ENCODE results near the gene CTNND2.

The CTNND2 gene

DNA sequence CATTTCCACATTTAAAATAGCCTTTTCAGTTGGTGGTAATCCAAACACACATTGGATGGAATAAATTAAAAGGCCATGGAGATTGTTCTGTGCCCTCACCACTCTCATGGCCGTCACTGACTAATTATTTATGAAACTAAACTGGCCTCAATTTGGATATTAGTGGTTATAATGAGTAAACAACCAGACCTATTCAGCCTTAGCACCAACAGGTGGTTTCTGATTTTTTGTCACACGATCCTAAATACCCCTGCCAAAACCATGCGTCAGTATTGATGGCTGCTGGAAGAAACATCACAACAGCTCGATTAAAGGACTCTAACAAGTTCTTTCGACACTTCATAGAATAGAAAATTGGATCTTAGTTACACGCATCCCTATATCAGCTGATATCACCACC is 867.2 kb downstream of the CTNND2 start:
- no peaks in the 10 kb centered on the region for H3K4me1 ChIP-seq (ENCODE audit: control insufficient read depth, low read length)
- H3K27ac ChIP-seq (ENCODE audit: low read depth, low read length) = no peak overlapping the region
- no peaks in the 10 kb centered on the region for H3K9me2 ChIP-seq (replicated peaks; ENCODE audit: control insufficient read depth, low read length)
- H3K36me3 ChIP-seq (ENCODE audit: control insufficient read depth, low read length) = no peaks in the 10 kb centered on the region
- no peaks in the 10 kb centered on the region for H3K9me3 ChIP-seq (ENCODE audit: control insufficient read depth, insufficient read depth, low read length)
- 0 out of 2 replicates have a peak, but pooled peaks cover 4% of the 10 kb centered on the region for H3K27me3 ChIP-seq (ENCODE audit: control insufficient read depth, low read length)
- no peak for TF ChIP-seq EZH2phosphoT487 (IDR thresholded peaks at IDR 0.05; ENCODE audit: borderline replicate concordance, low read length)
- TF ChIP-seq, protein P1, sequence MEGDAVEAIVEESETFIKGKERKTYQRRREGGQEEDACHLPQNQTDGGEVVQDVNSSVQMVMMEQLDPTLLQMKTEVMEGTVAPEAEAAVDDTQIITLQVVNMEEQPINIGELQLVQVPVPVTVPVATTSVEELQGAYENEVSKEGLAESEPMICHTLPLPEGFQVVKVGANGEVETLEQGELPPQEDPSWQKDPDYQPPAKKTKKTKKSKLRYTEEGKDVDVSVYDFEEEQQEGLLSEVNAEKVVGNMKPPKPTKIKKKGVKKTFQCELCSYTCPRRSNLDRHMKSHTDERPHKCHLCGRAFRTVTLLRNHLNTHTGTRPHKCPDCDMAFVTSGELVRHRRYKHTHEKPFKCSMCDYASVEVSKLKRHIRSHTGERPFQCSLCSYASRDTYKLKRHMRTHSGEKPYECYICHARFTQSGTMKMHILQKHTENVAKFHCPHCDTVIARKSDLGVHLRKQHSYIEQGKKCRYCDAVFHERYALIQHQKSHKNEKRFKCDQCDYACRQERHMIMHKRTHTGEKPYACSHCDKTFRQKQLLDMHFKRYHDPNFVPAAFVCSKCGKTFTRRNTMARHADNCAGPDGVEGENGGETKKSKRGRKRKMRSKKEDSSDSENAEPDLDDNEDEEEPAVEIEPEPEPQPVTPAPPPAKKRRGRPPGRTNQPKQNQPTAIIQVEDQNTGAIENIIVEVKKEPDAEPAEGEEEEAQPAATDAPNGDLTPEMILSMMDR (IDR thresholded peaks at IDR 0.05; ENCODE audit: low read depth, low read length, poor library complexity, severe bottlenecking) = no peak
- no peak overlapping the region for H3K4me2 ChIP-seq (ENCODE audit: low read length)
- no peak overlapping the region for H3K4me3 ChIP-seq (ENCODE audit: low read length)
- no peaks in the 10 kb centered on the region for H3K79me2 ChIP-seq (ENCODE audit: control insufficient read depth, low read length)
- H3F3A ChIP-seq (ENCODE audit: control insufficient read depth, insufficient read depth) = no peaks in the 10 kb centered on the region
- H4K20me1 ChIP-seq (ENCODE audit: control insufficient read depth, insufficient read depth, low read depth, low read length) = no peaks in the 10 kb centered on the region

GRCh38 chr5:11030671-11031070 is 873.6 kb downstream of the CTNND2 start:
- Histone ChIP-seq H3K4me2 (ENCODE audit: low read length) (no peak overlapping the region), H4K20me1 (ENCODE audit: control insufficient read depth, insufficient read depth, low read depth, low read length) (no peaks in the 10 kb centered on the region), H3K9me3 (ENCODE audit: control insufficient read depth, insufficient read depth, low read length) (no peaks in the 10 kb centered on the region), H3K4me1 (ENCODE audit: control insufficient read depth, low read length) (no peaks in the 10 kb centered on the region), H3K27me3 (ENCODE audit: control insufficient read depth, low read length) (no peaks in the 10 kb centered on the region), H3F3A (ENCODE audit: control insufficient read depth, insufficient read depth) (no peaks in the 10 kb centered on the region), H3K9me2 (replicated peaks; ENCODE audit: control insufficient read depth, low read length) (no peaks in the 10 kb centered on the region), H3K27ac (ENCODE audit: low read depth, low read length) (no peak overlapping the region), H3K36me3 (ENCODE audit: control insufficient read depth, low read length) (no peaks in the 10 kb centered on the region), H3K79me2 (ENCODE audit: control insufficient read depth, low read length) (no peaks in the 10 kb centered on the region), H3K4me3 (ENCODE audit: low read length) (no peak overlapping the region)
- TF ChIP-seq, protein P1 (IDR thresholded peaks at IDR 0.05; ENCODE audit: low read depth, low read length, poor library complexity, severe bottlenecking) = no peak
- no peak for TF ChIP-seq EZH2phosphoT487 (IDR thresholded peaks at IDR 0.05; ENCODE audit: borderline replicate concordance, low read length)

- Histone ChIP-seq H3K9me2 (replicated peaks; ENCODE audit: control insufficient read depth, low read length) (no peaks in the 10 kb centered on the region), H4K20me1 (ENCODE audit: control insufficient read depth, insufficient read depth, low read depth, low read length) (no peaks in the 10 kb centered on the region), H3K9me3 (ENCODE audit: control insufficient read depth, insufficient read depth, low read length) (no peaks in the 10 kb centered on the region), H3K4me3 (ENCODE audit: low read length) (no peak overlapping the region), H3K27me3 (ENCODE audit: control insufficient read depth, low read length) (no peaks in the 10 kb centered on the region), H3K4me1 (ENCODE audit: control insufficient read depth, low read length) (no peaks in the 10 kb centered on the region), H3K36me3 (ENCODE audit: control insufficient read depth, low read length) (no peaks in the 10 kb centered on the region), H3K27ac (ENCODE audit: low read depth, low read length) (no peak overlapping the region), H3K79me2 (ENCODE audit: control insufficient read depth, low read length) (no peaks in the 10 kb centered on the region), H3K4me2 (ENCODE audit: low read length) (no peak overlapping the region), H3F3A (ENCODE audit: control insufficient read depth, insufficient read depth) (no peaks in the 10 kb centered on the region)
- TF ChIP-seq, protein P1 (IDR thresholded peaks at IDR 0.05; ENCODE audit: low read depth, low read length, poor library complexity, severe bottlenecking) = no peak
- TF ChIP-seq EZH2phosphoT487 (IDR thresholded peaks at IDR 0.05; ENCODE audit: borderline replicate concordance, low read length) = no peak
Observed at GRCh38 chr5:11027660-11028059, 876.6 kb downstream of the CTNND2 start.

- no peak for TF ChIP-seq EZH2phosphoT487 (IDR thresholded peaks at IDR 0.05; ENCODE audit: borderline replicate concordance, low read length)
- TF ChIP-seq, protein P1 (IDR thresholded peaks at IDR 0.05; ENCODE audit: low read depth, low read length, poor library complexity, severe bottlenecking) = no peak
- Histone ChIP-seq H4K20me1 (ENCODE audit: control insufficient read depth, insufficient read depth, low read depth, low read length) (no peaks in the 10 kb centered on the region), H3K27ac (ENCODE audit: low read depth, low read length) (no peak overlapping the region), H3K79me2 (ENCODE audit: control insufficient read depth, low read length) (no peaks in the 10 kb centered on the region), H3K4me1 (ENCODE audit: control insufficient read depth, low read length) (no peaks in the 10 kb centered on the region), H3K4me3 (ENCODE audit: low read length) (no peak overlapping the region), H3K9me2 (replicated peaks; ENCODE audit: control insufficient read depth, low read length) (no peaks in the 10 kb centered on the region), H3K4me2 (ENCODE audit: low read length) (no peak overlapping the region), H3F3A (ENCODE audit: control insufficient read depth, insufficient read depth) (no peaks in the 10 kb centered on the region), H3K27me3 (ENCODE audit: control insufficient read depth, low read length) (no peaks in the 10 kb centered on the region), H3K36me3 (ENCODE audit: control insufficient read depth, low read length) (no peaks in the 10 kb centered on the region), H3K9me3 (ENCODE audit: control insufficient read depth, insufficient read depth, low read length) (no peaks in the 10 kb centered on the region)
Observed at GRCh38 chr5:11026543-11026942, 877.7 kb downstream of the CTNND2 start.

Measured in DOHH2 (cell line).